GM21360 (cell line): ENCODE data around the gene TRDMT1.

Experiments used
- ATAC-seq: cut with Tn5 transposase; IDR thresholded peaks from one replicate; pipeline ENCODE4 v1.9.1; 2021; ENCODE audit warnings: mild to moderate bottlenecking, moderate library complexity; ENCODE audit not compliant: unreplicated experiment

The TRDMT1 gene, protein sequence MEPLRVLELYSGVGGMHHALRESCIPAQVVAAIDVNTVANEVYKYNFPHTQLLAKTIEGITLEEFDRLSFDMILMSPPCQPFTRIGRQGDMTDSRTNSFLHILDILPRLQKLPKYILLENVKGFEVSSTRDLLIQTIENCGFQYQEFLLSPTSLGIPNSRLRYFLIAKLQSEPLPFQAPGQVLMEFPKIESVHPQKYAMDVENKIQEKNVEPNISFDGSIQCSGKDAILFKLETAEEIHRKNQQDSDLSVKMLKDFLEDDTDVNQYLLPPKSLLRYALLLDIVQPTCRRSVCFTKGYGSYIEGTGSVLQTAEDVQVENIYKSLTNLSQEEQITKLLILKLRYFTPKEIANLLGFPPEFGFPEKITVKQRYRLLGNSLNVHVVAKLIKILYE

GRCh38 chr10:17200912-17201793, at the start of gene TRDMT1:
Gene TRDMT1 (minus strand): TSS chr10:17201672. CDS start chr10:17201634, 38 bp downstream.
- ATAC-seq: peak; percentile 96

- ATAC-seq: no peak
Observed at GRCh38 chr10:17250736-17251135, 49.3 kb upstream of the TRDMT1 start.

GRCh38 chr10:17249820-17250219, 48.3 kb upstream of the TRDMT1 start:
- no peak for ATAC-seq

GRCh38 chr10:17248964-17249363, 47.5 kb upstream of the TRDMT1 start:
- ATAC-seq: no peak

DNA sequence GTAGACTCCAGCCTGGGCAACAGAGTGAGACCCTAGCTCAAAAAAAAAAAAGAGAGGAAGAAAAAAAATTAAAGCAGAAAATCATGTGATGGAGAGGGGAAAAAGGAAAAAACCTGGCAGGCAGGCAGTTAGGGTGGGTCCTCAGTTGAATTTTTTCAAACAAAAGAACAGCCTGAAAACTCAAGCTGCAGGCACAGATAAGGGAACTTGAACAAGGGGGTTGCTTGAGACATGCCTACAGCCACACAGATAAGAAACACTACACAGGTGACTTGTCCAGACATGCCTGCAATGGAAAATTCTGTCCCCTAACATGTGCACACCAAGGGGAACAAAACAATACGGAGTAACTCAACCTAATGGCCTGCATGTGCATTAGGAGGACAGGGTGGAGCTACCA, 45.7 kb upstream of the TRDMT1 start:
- no peak for ATAC-seq

GRCh38 chr10:17244700-17245365, 43.4 kb upstream of the TRDMT1 start:
- ATAC-seq: no peak

GRCh38 chr10:17241611-17242333, 40.3 kb upstream of the TRDMT1 start:
- ATAC-seq: no peak

GRCh38 chr10:17240616-17241015, 39.1 kb upstream of the TRDMT1 start:
- no peak for ATAC-seq

DNA sequence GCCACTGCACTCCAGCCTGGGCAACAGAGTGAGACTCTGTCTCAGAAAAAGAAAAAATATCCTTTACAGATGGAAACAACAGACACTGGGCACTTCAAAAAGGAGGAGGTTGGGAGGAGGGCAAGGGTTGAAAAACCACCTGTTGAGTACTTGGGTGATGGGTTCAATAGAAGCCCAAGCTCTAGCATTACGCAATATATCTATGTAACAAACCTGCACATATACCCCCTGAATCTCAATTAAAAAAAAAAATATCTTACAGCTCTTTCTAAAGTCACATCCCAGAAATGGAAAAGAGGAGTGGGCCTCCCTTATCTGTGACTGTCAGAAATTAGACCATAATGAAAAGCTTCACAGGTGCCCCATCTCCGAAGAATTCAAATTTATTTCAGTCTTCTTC, 38.6 kb upstream of the TRDMT1 start:
- no peak for ATAC-seq

DNA sequence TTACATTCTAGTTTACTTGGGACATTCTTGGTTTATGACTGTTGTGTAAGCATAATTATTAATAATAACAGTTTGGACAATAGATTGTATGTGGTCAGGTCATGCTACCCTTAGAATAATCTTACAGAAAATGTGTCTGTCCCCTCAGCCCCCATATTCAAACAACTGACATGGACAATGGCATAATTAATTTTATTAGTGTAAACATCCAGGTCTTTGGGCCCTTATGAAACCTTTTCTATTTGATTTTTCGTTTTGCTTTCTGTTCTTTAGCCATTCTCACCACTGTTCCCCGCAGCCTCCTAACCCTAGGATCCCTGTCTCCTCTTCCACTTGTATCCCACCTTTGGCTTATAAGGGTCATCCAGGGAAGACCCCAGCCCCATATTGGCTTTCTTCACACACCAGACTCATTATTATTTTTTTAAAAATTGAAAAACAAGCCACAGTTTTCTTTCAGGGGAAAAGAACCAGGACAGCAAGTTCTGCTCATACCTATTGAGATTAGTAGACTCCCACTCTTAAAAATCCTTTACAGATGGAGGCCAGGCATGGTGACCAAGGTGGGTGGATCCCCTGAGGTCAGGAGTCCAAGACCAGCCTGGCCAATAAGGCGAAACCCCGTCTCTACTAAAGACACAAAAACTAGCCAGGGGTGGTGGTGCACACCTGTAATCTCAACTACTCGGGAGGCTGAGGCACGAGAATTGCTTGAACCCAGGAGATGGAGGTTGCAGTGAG, 38.0 kb upstream of the TRDMT1 start:
- ATAC-seq: no peak

GRCh38 chr10:17238445-17239291, 37.2 kb upstream of the TRDMT1 start:
- ATAC-seq: no peak

- no peak for ATAC-seq
Observed at GRCh38 chr10:17237915-17238444, 36.5 kb upstream of the TRDMT1 start.

GRCh38 chr10:17237149-17237527, 35.7 kb upstream of the TRDMT1 start:
- ATAC-seq: no peak

DNA sequence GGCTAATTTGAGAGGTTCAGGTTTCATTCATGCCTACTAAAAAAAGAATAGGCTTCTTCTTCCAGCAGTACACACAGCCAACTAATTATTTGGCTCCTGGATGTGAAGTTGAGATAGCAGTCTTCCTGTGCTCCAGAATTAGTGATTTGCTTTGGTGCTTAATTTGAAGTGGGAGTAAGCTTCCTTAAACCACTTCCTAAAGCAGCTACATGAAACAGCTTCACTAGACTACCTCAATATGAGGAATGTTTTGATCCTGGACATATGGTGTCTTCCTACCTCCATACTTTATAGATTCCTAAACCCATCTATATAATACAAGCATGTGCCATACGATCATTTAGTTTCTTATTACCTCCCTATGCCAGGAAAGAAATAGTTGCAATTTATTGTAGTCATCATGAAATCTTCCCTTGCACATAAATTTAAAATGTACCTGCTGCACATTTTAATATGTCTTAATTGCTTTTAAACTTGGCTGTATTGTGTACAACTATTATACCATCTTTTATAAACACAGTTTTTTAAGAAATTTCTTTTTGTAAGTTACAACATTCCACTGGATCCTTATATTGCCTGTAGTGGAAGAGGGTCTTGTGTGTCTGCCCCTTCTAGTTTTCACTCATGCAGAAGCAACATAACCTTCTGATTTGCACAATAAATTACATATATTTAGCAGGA, 35.1 kb upstream of the TRDMT1 start:
- ATAC-seq: no peak

GRCh38 chr10:17235136-17235535, 33.7 kb upstream of the TRDMT1 start:
- no peak for ATAC-seq

DNA sequence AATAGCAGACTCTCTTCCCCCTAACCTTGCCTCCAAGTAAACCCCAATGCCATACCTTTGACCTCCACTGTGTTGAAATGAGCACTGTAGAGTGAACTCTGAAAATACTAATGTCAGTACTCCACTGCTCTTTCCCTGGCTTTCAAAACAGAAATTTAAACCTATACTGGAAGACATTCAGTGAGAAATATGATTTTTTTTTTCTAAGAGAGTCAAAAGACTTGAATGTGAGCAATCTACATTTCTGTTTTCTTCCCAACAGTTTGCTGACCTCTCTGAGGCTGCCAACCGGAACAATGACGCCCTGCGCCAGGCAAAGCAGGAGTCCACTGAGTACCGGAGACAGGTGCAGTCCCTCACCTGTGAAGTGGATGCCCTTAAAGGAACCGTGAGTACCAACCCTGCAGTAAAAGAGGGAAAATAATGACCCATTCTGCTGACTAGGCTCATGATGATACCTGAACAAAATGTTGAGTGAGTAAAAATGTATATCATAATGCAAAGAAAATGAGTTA, 33.0 kb upstream of the TRDMT1 start:
- no peak for ATAC-seq

- ATAC-seq: no peak
Observed at GRCh38 chr10:17233286-17233991, 32.0 kb upstream of the TRDMT1 start.
